HEK293 (cell line): ENCODE data around the gene AURKA.

Experiments
- CTCF ChIA-PET: fragments of 350-600 bp; formaldehyde crosslinking; extraction: SDS; loops from one replicate; lab custom pipeline; 2021; ENCODE audit warnings: antibody characterized with exemption; lab: Yijun Ruan, JAX
- POLR2A ChIA-PET: fragments of 300-600 bp; formaldehyde crosslinking; extraction: SDS; loops from one replicate; lab custom pipeline; 2020; ENCODE audit warnings: antibody characterized with exemption, inconsistent platforms; lab: Yijun Ruan, JAX
- H3K27ac ChIP-seq: fragments of 200-500 bp; sonication (Bioruptor generic); 2 replicates; pipeline ENCODE4 v1.5.1; 2014; ENCODE audit warnings: low read depth, low read length, control low read depth, inconsistent platforms; ENCODE audit errors: extremely low read depth
- H3K36me3 ChIP-seq, 2 experiments: fragments of 200-500 bp in 1 of 2; sonication (Bioruptor generic) in 1 of 2; 1 replicate in 1 of 2; 2 replicates in 1 of 2; pipeline ENCODE4 v1.5.1; 2014 to 2017; ENCODE audit warnings: inconsistent platforms in 2 of 2, low read length in 2 of 2; ENCODE audit not compliant: control insufficient read depth in 2 of 2, insufficient read depth in 1 of 2
- H3K4me1 ChIP-seq: fragments of 200-500 bp; sonication (Bioruptor generic); 2 replicates; pipeline ENCODE4 v1.5.1; 2014; ENCODE audit warnings: mild to moderate bottlenecking, low read length, inconsistent platforms; ENCODE audit not compliant: control insufficient read depth, insufficient read depth
- H3K4me3 ChIP-seq: 2 replicates; pipeline ENCODE4 v1.5.1; 2011; ENCODE audit warnings: low read depth, mild to moderate bottlenecking, control low read depth, low read length, moderate library complexity
- H3K9me3 ChIP-seq: fragments of 200-500 bp; sonication (Bioruptor generic); 2 replicates; pipeline ENCODE4 v1.5.1; 2014; ENCODE audit warnings: low read depth, low read length, inconsistent platforms; ENCODE audit not compliant: control insufficient read depth, insufficient read depth
- INSM2 ChIP-seq: fragments of 450-650 bp; formaldehyde crosslinking; IDR thresholded peaks from 2 replicates; pipeline ENCODE4 v1.5.1; 2016; ENCODE audit warnings: missing biosample characterization, missing genetic modification characterization
- SALL2 ChIP-seq: fragments of 450-650 bp; formaldehyde crosslinking; IDR thresholded peaks from 2 replicates; pipeline ENCODE4 v1.5.0; 2017; ENCODE audit warnings: missing biosample characterization, mild to moderate bottlenecking, missing genetic modification characterization, borderline replicate concordance
- SCRT1 ChIP-seq: fragments of 450-650 bp; formaldehyde crosslinking; IDR thresholded peaks from 2 replicates; pipeline ENCODE4 v1.5.1; 2016; ENCODE audit warnings: missing biosample characterization, missing genetic modification characterization, borderline replicate concordance
- SCRT2 ChIP-seq: fragments of 450-650 bp; formaldehyde crosslinking; IDR thresholded peaks from 2 replicates; pipeline ENCODE4 v1.5.1; 2016; ENCODE audit warnings: missing biosample characterization, missing genetic modification characterization
- WT1 ChIP-seq: fragments of 450-650 bp; formaldehyde crosslinking; IDR thresholded peaks from 2 replicates; pipeline ENCODE4 v1.5.1; 2016; ENCODE audit warnings: missing biosample characterization, missing genetic modification characterization
- ZBTB21 ChIP-seq: fragments of 450-650 bp; formaldehyde crosslinking; IDR thresholded peaks from 2 replicates; pipeline ENCODE4 v1.5.1; 2017; ENCODE audit warnings: missing biosample characterization, missing genetic modification characterization
- ZFHX2 ChIP-seq: fragments of 450-650 bp; formaldehyde crosslinking; conservative IDR thresholded peaks from 2 replicates; pipeline ENCODE4 v1.5.1; 2016; ENCODE audit warnings: missing biosample characterization, missing genetic modification characterization
- ZFP3 ChIP-seq: fragments of 450-650 bp; formaldehyde crosslinking; IDR thresholded peaks from 2 replicates; pipeline ENCODE4 v1.5.1; 2016; ENCODE audit warnings: low read depth, missing biosample characterization, missing genetic modification characterization
- ZNF10 ChIP-seq: fragments of 450-650 bp; formaldehyde crosslinking; IDR thresholded peaks from 2 replicates; pipeline ENCODE4 v1.5.1; 2017; ENCODE audit warnings: missing biosample characterization, missing genetic modification characterization
- ZNF175 ChIP-seq: fragments of 450-650 bp; formaldehyde crosslinking; IDR thresholded peaks from 2 replicates; pipeline ENCODE4 v1.5.1; 2016; ENCODE audit warnings: missing biosample characterization, missing genetic modification characterization
- ZNF19 ChIP-seq: fragments of 450-650 bp; formaldehyde crosslinking; IDR thresholded peaks from 2 replicates; pipeline ENCODE4; 2016; ENCODE audit warnings: missing biosample characterization, missing genetic modification characterization, low read depth
- ZNF292 ChIP-seq: fragments of 450-650 bp; formaldehyde crosslinking; IDR thresholded peaks from 2 replicates; pipeline ENCODE4 v1.5.1; 2016; ENCODE audit warnings: low read depth, missing biosample characterization, missing genetic modification characterization, borderline replicate concordance
- ZNF394 ChIP-seq: fragments of 450-650 bp; formaldehyde crosslinking; IDR thresholded peaks from 2 replicates; pipeline ENCODE4 v1.5.1; 2016; ENCODE audit warnings: missing biosample characterization, missing genetic modification characterization, mild to moderate bottlenecking, moderate library complexity, borderline replicate concordance
- ZNF423 ChIP-seq: fragments of 450-650 bp; formaldehyde crosslinking; IDR thresholded peaks from 2 replicates; pipeline ENCODE4 v1.5.1; 2016; ENCODE audit warnings: missing biosample characterization, missing genetic modification characterization
- ZNF510 ChIP-seq: fragments of 450-650 bp; formaldehyde crosslinking; IDR thresholded peaks from 2 replicates; pipeline ENCODE4 v1.5.1; 2018; ENCODE audit warnings: mild to moderate bottlenecking, missing genetic modification characterization, missing biosample characterization; ENCODE audit not compliant: insufficient replicate concordance
- ZNF555 ChIP-seq: fragments of 450-650 bp; formaldehyde crosslinking; conservative IDR thresholded peaks from 2 replicates; pipeline ENCODE4 v1.5.1; 2017; ENCODE audit warnings: missing biosample characterization, mild to moderate bottlenecking, missing genetic modification characterization, inconsistent platforms
- ZNF571 ChIP-seq: fragments of 450-650 bp; formaldehyde crosslinking; IDR thresholded peaks from 2 replicates; pipeline ENCODE4 v1.5.0; 2017; ENCODE audit warnings: missing biosample characterization, missing genetic modification characterization
- ZNF664 ChIP-seq: fragments of 450-650 bp; formaldehyde crosslinking; IDR thresholded peaks from 2 replicates; pipeline ENCODE4 v1.5.1; 2016; ENCODE audit warnings: missing biosample characterization, missing genetic modification characterization
- ZNF747 ChIP-seq: fragments of 450-650 bp; formaldehyde crosslinking; IDR thresholded peaks from 2 replicates; pipeline ENCODE4 v1.5.1; 2016; ENCODE audit warnings: missing biosample characterization, missing genetic modification characterization
- ZNF76 ChIP-seq: fragments of 450-650 bp; formaldehyde crosslinking; IDR thresholded peaks from 2 replicates; pipeline ENCODE4; 2016; ENCODE audit warnings: low read depth, missing biosample characterization, missing genetic modification characterization, borderline replicate concordance
- TF ChIP-seq, protein P1 (sequence below): fragments of 450-650 bp; formaldehyde crosslinking; IDR thresholded peaks from 2 replicates; pipeline ENCODE4 v1.5.1; 2017; ENCODE audit warnings: missing biosample characterization, mild to moderate bottlenecking, missing genetic modification characterization, moderate library complexity
- TF ChIP-seq, protein P2 (sequence below): fragments of 450-650 bp; IDR thresholded peaks from 2 replicates; pipeline ENCODE4 v1.5.1; 2018; ENCODE audit warnings: missing biosample characterization, mild to moderate bottlenecking, missing genetic modification characterization
- TF ChIP-seq, protein P3 (sequence below): fragments of 450-650 bp; formaldehyde crosslinking; IDR thresholded peaks from 2 replicates; pipeline ENCODE4 v1.5.1; 2016; ENCODE audit warnings: missing biosample characterization, missing genetic modification characterization

AURKA gene

DNA sequence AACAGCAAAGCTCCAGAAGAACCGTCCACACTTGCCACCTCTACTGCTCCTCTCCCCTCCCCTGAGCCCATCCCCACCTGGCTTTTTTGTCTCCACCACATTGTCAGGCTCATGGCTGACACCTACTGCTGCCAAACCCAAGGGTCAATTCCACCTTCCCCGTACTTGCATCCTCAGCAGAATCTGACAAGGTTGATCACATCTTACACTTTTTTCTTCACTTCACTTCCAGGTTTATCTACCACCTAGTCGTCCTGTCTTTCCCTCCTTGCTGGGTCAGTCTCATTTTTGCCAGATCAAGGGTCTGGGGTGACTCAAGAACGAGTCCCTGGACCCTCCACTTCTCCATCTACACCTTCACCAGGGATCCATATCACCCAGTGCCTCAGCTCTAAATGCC, 3.1 kb downstream of the AURKA start (continued):
- TF ChIP-seq, protein P1, sequence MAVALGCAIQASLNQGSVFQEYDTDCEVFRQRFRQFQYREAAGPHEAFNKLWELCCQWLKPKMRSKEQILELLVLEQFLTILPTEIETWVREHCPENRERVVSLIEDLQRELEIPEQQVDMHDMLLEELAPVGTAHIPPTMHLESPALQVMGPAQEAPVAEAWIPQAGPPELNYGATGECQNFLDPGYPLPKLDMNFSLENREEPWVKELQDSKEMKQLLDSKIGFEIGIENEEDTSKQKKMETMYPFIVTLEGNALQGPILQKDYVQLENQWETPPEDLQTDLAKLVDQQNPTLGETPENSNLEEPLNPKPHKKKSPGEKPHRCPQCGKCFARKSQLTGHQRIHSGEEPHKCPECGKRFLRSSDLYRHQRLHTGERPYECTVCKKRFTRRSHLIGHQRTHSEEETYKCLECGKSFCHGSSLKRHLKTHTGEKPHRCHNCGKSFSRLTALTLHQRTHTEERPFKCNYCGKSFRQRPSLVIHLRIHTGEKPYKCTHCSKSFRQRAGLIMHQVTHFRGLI: no peak
- no peak for TF ChIP-seq ZNF175 (tag by site-specific recombination)
- TF ChIP-seq ZNF19 (tag by site-specific recombination): no peak
- TF ChIP-seq ZNF394 (tag by site-specific recombination): no peak

- ChIA-PET POLR2A (no interaction called here), CTCF (no interaction called here)
- Histone ChIP-seq H3K4me3 (no peak overlapping the region), H3K9me3 (no peaks in the 10 kb centered on the region), H3K36me3 (peaks cover 32 to 96% of the 10 kb centered on the region in 2 experiments), H3K4me1 (peaks cover 4% of the 10 kb centered on the region; the same call in 1 of the 2 replicates), H3K27ac (no peak overlapping the region)
- TF ChIP-seq, protein P2, sequence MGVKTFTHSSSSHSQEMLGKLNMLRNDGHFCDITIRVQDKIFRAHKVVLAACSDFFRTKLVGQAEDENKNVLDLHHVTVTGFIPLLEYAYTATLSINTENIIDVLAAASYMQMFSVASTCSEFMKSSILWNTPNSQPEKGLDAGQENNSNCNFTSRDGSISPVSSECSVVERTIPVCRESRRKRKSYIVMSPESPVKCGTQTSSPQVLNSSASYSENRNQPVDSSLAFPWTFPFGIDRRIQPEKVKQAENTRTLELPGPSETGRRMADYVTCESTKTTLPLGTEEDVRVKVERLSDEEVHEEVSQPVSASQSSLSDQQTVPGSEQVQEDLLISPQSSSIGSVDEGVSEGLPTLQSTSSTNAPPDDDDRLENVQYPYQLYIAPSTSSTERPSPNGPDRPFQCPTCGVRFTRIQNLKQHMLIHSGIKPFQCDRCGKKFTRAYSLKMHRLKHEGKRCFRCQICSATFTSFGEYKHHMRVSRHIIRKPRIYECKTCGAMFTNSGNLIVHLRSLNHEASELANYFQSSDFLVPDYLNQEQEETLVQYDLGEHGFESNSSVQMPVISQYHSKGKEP (tag by site-specific recombination): no peak
- no peak for TF ChIP-seq ZNF510 (tag by site-specific recombination)
- TF ChIP-seq ZNF10 (tag by site-specific recombination): no peak
- TF ChIP-seq ZNF423: no peak
- no peak for TF ChIP-seq SALL2
Measured at GRCh38 chr20:56386219-56386618, 5.8 kb downstream of the AURKA start.

DNA sequence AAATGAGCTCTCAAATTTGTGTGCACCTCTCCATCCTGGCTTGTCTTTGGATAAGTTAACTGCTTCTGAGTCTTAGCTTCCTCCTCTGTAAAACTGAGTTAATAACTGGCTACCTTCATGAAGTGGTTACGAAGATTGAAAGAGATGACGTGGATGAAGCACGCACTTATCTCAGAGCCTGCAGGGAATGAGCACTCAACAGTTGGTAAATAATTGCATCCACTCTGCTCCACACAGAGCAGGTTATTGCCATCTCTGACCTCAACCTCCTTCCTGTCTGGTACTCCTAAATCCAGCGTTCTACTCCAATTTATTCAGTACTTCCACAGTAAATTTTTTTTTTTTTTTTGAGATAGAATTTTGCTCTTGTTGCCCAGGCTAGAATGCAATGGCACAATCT, 6.9 kb downstream of the AURKA start:
- Histone ChIP-seq H3K4me3 (no peak overlapping the region), H3K4me1 (no peaks in the 10 kb centered on the region), H3K9me3 (no peaks in the 10 kb centered on the region), H3K36me3 (peaks cover 35 to 96% of the 10 kb centered on the region in 2 experiments), H3K27ac (no peak overlapping the region)
- TF ChIP-seq WT1 (tag by site-specific recombination) (no peak), ZNF292 (no peak), SCRT2 (tag by site-specific recombination) (peak; percentile 76), ZFP3 (tag by site-specific recombination) (no peak), SCRT1 (tag by site-specific recombination) (peak; percentile 78; the same call in 1 of the 2 replicates), ZNF747 (tag by site-specific recombination) (no peak), INSM2 (tag by site-specific recombination) (no peak)
- POLR2A ChIA-PET: no interaction called here
- CTCF ChIA-PET: interaction anchor here (0.5 to 0.7 kb wide), 3 partner anchors 11 to 878 kb away, joined by 3 to 13 read pairs (median 4); no protein-coding TSS in a partner anchor

DNA sequence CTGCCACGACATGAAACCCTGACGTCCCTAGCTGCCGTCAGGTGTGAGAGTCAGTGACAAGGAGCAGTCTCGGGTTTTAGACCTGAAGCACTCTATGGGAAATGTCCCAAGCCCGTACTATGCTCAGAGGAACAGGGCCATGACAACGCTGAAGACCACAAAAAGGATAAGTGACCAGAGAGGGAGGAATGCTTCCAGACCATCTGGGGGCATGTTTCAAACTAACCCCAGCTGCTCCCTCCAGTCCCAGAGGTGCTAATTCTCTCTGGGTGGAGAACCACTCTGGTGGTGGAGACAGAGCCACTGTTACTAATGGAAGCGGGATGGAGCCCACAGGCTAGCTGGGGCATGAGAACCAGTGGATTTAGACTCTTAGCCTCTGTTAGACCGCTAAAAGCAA, 8.7 kb downstream of the AURKA start:
- POLR2A ChIA-PET: interaction anchor here (1.9 kb wide), 1 partner anchor 9 kb away, joined by 8 read pairs; the partner anchor contains the start of genes AURKA and CSTF1
- Histone ChIP-seq H3K36me3 (peaks cover 38 to 95% of the 10 kb centered on the region in 2 experiments), H3K4me3 (no peak overlapping the region), H3K4me1 (no peaks in the 10 kb centered on the region), H3K9me3 (no peaks in the 10 kb centered on the region), H3K27ac (0 out of 2 replicates have a peak overlapping the region, but pooled peaks have one; percentile 2)
- TF ChIP-seq ZNF76 (no peak), ZBTB21 (tag by site-specific recombination) (no peak), ZNF555 (tag by site-specific recombination) (no peak), ZNF664 (no peak), ZNF571 (tag by site-specific recombination) (no peak), ZNF10 (tag by site-specific recombination) (no peak), ZFHX2 (tag by site-specific recombination) (no peak)
- TF ChIP-seq, protein P3, sequence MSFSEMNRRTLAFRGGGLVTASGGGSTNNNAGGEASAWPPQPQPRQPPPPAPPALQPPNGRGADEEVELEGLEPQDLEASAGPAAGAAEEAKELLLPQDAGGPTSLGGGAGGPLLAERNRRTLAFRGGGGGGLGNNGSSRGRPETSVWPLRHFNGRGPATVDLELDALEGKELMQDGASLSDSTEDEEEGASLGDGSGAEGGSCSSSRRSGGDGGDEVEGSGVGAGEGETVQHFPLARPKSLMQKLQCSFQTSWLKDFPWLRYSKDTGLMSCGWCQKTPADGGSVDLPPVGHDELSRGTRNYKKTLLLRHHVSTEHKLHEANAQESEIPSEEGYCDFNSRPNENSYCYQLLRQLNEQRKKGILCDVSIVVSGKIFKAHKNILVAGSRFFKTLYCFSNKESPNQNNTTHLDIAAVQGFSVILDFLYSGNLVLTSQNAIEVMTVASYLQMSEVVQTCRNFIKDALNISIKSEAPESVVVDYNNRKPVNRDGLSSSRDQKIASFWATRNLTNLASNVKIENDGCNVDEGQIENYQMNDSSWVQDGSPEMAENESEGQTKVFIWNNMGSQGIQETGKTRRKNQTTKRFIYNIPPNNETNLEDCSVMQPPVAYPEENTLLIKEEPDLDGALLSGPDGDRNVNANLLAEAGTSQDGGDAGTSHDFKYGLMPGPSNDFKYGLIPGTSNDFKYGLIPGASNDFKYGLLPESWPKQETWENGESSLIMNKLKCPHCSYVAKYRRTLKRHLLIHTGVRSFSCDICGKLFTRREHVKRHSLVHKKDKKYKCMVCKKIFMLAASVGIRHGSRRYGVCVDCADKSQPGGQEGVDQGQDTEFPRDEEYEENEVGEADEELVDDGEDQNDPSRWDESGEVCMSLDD (tag by site-specific recombination): no peak
- CTCF ChIA-PET: no interaction called here
